PC-3 (cell line): ENCODE measurements around the gene SLC12A9. TPM values are rescaled to one million over a fixed set of nuclear protein-coding genes. Genes with fewer than 3 reads are reported as not detected.

Source experiments
- ATAC-seq: fragments of 200-7000 bp; cut with Tn5 transposase; 2 replicates; pipeline ENCODE4 v1.9.1; 2020; ENCODE audit warnings: mild to moderate bottlenecking, moderate library complexity
- BruUV-seq: library from RNA; stranded (reverse); fragments of 400-500 nt; replicated peaks from 2 replicates; lab custom pipeline; 2021; lab: Mats Ljungman, UMichigan
- CTCF ChIA-PET: fragments of 300-600 bp; sonication (Branson Sonifier 250); formaldehyde crosslinking; loops from one replicate; lab custom pipeline; 2022; ENCODE audit warnings: antibody characterized with exemption; lab: Charles Lee
- POLR2A ChIA-PET: fragments of 300-600 bp; sonication (Branson Sonifier 250); formaldehyde crosslinking; loops from one replicate; lab custom pipeline; 2022; ENCODE audit warnings: antibody characterized with exemption; ENCODE audit not compliant: unreplicated experiment; lab: Charles Lee
- DNase-seq: peaks from one replicate; pipeline ENCODE4 v3.0.0-alpha.2; 2015
- H2AFZ ChIP-seq: fragments of 300-600 bp; sonication (generic); 2 replicates; pipeline ENCODE4 v1.6.0; 2016; ENCODE audit warnings: antibody characterized with exemption, low read length
- H3F3A ChIP-seq: fragments of 300-600 bp; sonication (generic); one replicate; pipeline ENCODE4 v1.6.0; 2017; ENCODE audit warnings: antibody characterized with exemption, low read length, control low read depth, mild to moderate bottlenecking; ENCODE audit not compliant: unreplicated experiment
- H3K27ac ChIP-seq: fragments of 300-600 bp; sonication (generic); 2 replicates; pipeline ENCODE4 v1.5.1; 2016; ENCODE audit warnings: mild to moderate bottlenecking, low read length
- H3K27me3 ChIP-seq: fragments of 300-600 bp; sonication (generic); 2 replicates; pipeline ENCODE4 v1.6.1; 2016; ENCODE audit warnings: low read length, mixed read lengths
- H3K36me3 ChIP-seq: fragments of 300-600 bp; sonication (generic); 2 replicates; pipeline ENCODE4 v1.6.1; 2016; ENCODE audit warnings: low read depth, mixed run types, low read length, mixed read lengths
- H3K4me1 ChIP-seq: fragments of 300-600 bp; sonication (generic); 2 replicates; pipeline ENCODE4 v1.5.1; 2016; ENCODE audit warnings: low read length; ENCODE audit not compliant: insufficient read depth
- H3K4me2 ChIP-seq: fragments of 300-600 bp; sonication (generic); 2 replicates; pipeline ENCODE4 v1.6.0; 2016; ENCODE audit warnings: low read length
- H3K4me3 ChIP-seq: fragments of 300-600 bp; sonication (generic); 2 replicates; pipeline ENCODE4 v1.5.1; 2016; ENCODE audit warnings: mild to moderate bottlenecking, low read length, mixed read lengths
- H3K79me2 ChIP-seq: fragments of 300-600 bp; sonication (generic); 2 replicates; pipeline ENCODE4 v1.6.1; 2017; ENCODE audit warnings: low read length, mixed read lengths
- H3K9ac ChIP-seq: fragments of 300-600 bp; sonication (generic); 2 replicates; pipeline ENCODE4 v1.6.0; 2016; ENCODE audit warnings: mild to moderate bottlenecking, low read length
- H3K9me2 ChIP-seq: fragments of 300-600 bp; sonication (generic); replicated peaks from 2 replicates; pipeline ENCODE4 v1.6.1; 2016; ENCODE audit warnings: mixed run types, low read length, mixed read lengths
- H3K9me3 ChIP-seq: fragments of 300-600 bp; sonication (generic); 2 replicates; pipeline ENCODE4 v1.6.1; 2016; ENCODE audit warnings: low read length, mixed read lengths
- H4K20me1 ChIP-seq: fragments of 300-600 bp; sonication (generic); 2 replicates; pipeline ENCODE4 v1.6.1; 2016; ENCODE audit warnings: low read length, mixed read lengths
- EZH2 ChIP-seq: fragments of 300-600 bp; sonication (generic); IDR thresholded peaks from one replicate; pipeline ENCODE4 v1.6.1; 2017; ENCODE audit warnings: antibody characterized with exemption, mild to moderate bottlenecking, low read length; ENCODE audit not compliant: unreplicated experiment
- EZH2phosphoT487 ChIP-seq: fragments of 300-600 bp; sonication (generic); IDR thresholded peaks from 2 replicates; pipeline ENCODE4 v1.6.1; 2018; ENCODE audit warnings: mild to moderate bottlenecking, antibody characterized with exemption, low read length, borderline replicate concordance
- intact Hi-C: fragments of 100-400 bp; cut with micrococcal nuclease; formaldehyde crosslinking; loops from 2 replicates; pipeline ENCODE4 v1.9.0; 2023
- total RNA-seq: library from RNA; depleted of rRNA; stranded (reverse); fragments of >200 nt; gene quantifications from 2 replicates; pipeline ENCODE4 v1.2.3, GENCODE V29; 2014
- TF ChIP-seq, protein P1 (sequence below): fragments of 300-600 bp; sonication (generic); conservative IDR thresholded peaks from 2 replicates; pipeline ENCODE4 v1.5.1; 2017; ENCODE audit warnings: antibody characterized with exemption, low read depth, mild to moderate bottlenecking, low read length

The SLC12A9 gene
- total RNA-seq, 1 experiment from 2014 or later = 31.2 TPM

DNA sequence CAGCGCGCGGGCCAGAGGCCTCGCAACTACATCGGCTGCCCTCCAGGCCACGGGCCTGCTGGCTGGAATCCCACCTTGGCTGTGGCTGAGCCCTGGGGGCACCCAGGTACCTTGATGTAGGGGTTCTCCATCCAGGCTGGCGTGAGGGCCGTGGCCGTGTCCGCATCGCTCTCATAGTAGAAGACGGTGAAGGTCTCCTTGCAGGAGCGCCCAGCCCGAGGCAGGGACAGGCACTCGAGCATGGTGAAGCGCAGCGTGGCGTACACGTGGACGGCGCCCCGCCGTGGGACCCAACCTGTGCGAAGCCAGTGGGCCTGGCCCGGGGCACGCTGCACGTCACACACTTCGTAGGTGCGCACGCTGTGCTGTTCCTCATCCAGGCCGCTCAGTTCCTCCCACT lies 29.0 kb upstream of the SLC12A9 start:
- intact Hi-C loops = no loop called here
- Histone ChIP-seq H3K9me2 (no peaks in the 10 kb centered on the region), H3K9me3 (no peaks in the 10 kb centered on the region), H3F3A (no peaks in the 10 kb centered on the region), H3K79me2 (peaks cover 42% of the 10 kb centered on the region), H3K9ac (no peak overlapping the region), H3K4me1 (peaks cover 5% of the 10 kb centered on the region; the same call in 1 of the 2 replicates), H3K27ac (no peak overlapping the region), H2AFZ (no peak overlapping the region), H3K27me3 (no peaks in the 10 kb centered on the region), H3K4me3 (no peak overlapping the region), H3K4me2 (no peak overlapping the region), H3K36me3 (peaks cover 27% of the 10 kb centered on the region), H4K20me1 (peaks cover 5% of the 10 kb centered on the region; the same call in 1 of the 2 replicates)
- ATAC-seq (no peak), DNase-seq (no peak)
- ChIA-PET CTCF (no interaction called here), POLR2A (no interaction called here)
- BruUV-seq = no TSS peak
- TF ChIP-seq EZH2 (no peak), EZH2phosphoT487 (no peak)
- TF ChIP-seq, protein P1, sequence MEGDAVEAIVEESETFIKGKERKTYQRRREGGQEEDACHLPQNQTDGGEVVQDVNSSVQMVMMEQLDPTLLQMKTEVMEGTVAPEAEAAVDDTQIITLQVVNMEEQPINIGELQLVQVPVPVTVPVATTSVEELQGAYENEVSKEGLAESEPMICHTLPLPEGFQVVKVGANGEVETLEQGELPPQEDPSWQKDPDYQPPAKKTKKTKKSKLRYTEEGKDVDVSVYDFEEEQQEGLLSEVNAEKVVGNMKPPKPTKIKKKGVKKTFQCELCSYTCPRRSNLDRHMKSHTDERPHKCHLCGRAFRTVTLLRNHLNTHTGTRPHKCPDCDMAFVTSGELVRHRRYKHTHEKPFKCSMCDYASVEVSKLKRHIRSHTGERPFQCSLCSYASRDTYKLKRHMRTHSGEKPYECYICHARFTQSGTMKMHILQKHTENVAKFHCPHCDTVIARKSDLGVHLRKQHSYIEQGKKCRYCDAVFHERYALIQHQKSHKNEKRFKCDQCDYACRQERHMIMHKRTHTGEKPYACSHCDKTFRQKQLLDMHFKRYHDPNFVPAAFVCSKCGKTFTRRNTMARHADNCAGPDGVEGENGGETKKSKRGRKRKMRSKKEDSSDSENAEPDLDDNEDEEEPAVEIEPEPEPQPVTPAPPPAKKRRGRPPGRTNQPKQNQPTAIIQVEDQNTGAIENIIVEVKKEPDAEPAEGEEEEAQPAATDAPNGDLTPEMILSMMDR = no peak

DNA sequence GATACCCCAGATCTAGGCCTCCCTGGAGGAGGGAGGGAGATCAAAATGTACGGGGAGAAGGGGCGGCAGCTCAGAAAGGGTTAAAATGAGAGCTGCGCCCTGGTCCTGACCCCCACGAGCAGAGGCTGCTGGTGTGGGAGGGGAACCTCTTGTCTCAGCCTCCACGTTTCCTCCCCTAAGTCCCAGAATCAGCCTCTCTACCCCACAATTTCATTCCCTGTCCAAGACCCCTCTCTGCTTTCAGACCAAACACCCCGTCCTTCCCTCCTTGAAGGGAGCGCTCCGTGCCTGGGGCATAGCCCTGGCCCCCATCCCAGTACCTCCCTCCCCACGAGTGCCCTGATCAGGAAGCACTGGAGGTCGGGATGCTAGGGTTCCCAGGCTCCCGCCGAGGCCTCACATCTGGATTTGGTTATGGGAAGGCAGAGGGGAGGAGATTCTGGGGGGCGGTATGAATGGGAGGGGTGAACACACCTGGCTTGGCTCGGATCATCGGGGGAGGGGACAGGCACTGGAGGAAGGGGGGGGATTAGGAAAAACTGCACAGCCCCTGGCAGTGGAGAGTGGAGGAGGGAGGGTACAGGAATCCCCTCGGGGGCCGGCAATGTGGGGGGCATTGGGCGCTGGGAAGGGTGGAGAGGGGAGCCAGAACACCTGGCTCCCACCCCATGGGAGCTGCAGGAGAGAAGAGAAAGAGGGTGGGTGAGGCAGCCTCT lies 27.9 kb upstream of the SLC12A9 start:
- Histone ChIP-seq H3K27ac (no peak overlapping the region), H2AFZ (no peak overlapping the region), H3K4me3 (peak overlapping the region; percentile 99), H3K79me2 (peaks cover 42% of the 10 kb centered on the region), H3F3A (no peaks in the 10 kb centered on the region), H3K4me1 (peaks cover 5% of the 10 kb centered on the region; the same call in 1 of the 2 replicates), H4K20me1 (peaks cover 5% of the 10 kb centered on the region; the same call in 1 of the 2 replicates), H3K9me2 (no peaks in the 10 kb centered on the region), H3K27me3 (no peaks in the 10 kb centered on the region), H3K9ac (peak overlapping the region; percentile 76), H3K36me3 (peaks cover 25% of the 10 kb centered on the region), H3K9me3 (no peaks in the 10 kb centered on the region), H3K4me2 (peak overlapping the region; percentile 86)
- TF ChIP-seq EZH2phosphoT487 (no peak), EZH2 (no peak)
- TF ChIP-seq, protein P1 = no peak
- ChIA-PET POLR2A (no interaction called here), CTCF (interaction anchor here (1.2 kb wide), 1 partner anchor 23 kb away, joined by 6 read pairs; no protein-coding TSS in a partner anchor)
- intact Hi-C loops = loop anchor here (5.0 kb wide), 1 partner anchor 117 kb away; the partner anchor contains the start of gene POP7
- no peak for ATAC-seq
- no peak for DNase-seq
- no TSS peak for BruUV-seq
